ENCODE results near the gene VEPH1. TPM values are rescaled to one million over a fixed set of nuclear protein-coding genes. Genes with fewer than 3 reads are reported as not detected.

VEPH1 gene
- total RNA-seq, 1 experiment from 2014 or later = 7.7 TPM

DNA sequence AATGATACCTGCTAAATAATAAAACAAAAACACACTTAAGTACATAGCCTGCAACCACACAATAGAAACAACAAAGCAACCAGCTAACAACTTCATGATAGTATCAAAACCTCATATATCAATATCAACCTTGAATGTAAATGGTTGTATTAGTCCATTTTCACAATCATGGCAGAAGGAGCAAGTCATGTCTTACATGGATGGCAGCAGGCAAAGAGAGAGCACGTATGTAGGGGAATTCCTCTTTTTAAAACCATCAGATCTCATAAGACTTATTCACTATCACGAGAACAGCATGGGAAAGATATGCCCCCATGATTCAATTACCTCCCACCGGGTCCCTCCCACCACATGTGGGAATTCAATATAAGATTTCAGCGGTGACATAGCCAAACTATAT lies 111.1 kb downstream of the VEPH1 start:
- no peaks in the 10 kb centered on the region for H3K23me2 ChIP-seq (ENCODE audit: insufficient read length, low read depth, low read length, poor library complexity, severe bottlenecking)
- no peak overlapping the region for H4K5ac ChIP-seq (ENCODE audit: insufficient read length, low read depth, low read length)
- H2BK20ac ChIP-seq (ENCODE audit: low read depth, low read length, poor library complexity, severe bottlenecking) = no peak overlapping the region
- H3K79me1 ChIP-seq (ENCODE audit: insufficient read depth, low read depth, low read length, poor library complexity, severe bottlenecking) = no peaks in the 10 kb centered on the region
- no peak overlapping the region for H4K8ac ChIP-seq (replicated peaks; ENCODE audit: insufficient read length, low read depth, low read length)
- no peaks in the 10 kb centered on the region for H4K20me1 ChIP-seq (ENCODE audit: control insufficient read depth, insufficient read depth, insufficient read length)
- H3K56ac ChIP-seq (ENCODE audit: insufficient read length, low read depth, low read length) = no peak overlapping the region
- H3K79me2 ChIP-seq (ENCODE audit: insufficient read depth, low read length) = no peaks in the 10 kb centered on the region
- no peak overlapping the region for H2BK5ac ChIP-seq (ENCODE audit: insufficient read length, low read length)
- no peak overlapping the region for H3K27ac ChIP-seq (ENCODE audit: insufficient read length, low read depth, low read length)
- no peak for DNase-seq
- H3K27ac Mint-ChIP-seq = no peak overlapping the region
- no peak overlapping the region for H3K4me3 Mint-ChIP-seq
- H3K27me3 ChIP-seq (ENCODE audit: insufficient read depth, low read length) = no peaks in the 10 kb centered on the region
- no peak overlapping the region for H2AFZ ChIP-seq (ENCODE audit: low read length)
- H3K18ac ChIP-seq (ENCODE audit: insufficient read length, low read depth, low read length) = no peak overlapping the region
- no peak overlapping the region for H3K14ac ChIP-seq (ENCODE audit: insufficient read depth, low read length)
- no peak overlapping the region for H3T11ph ChIP-seq (ENCODE audit: low read length)
- no peaks in the 10 kb centered on the region; the same call in 1 of the 2 replicates for H3K27me3 Mint-ChIP-seq (ENCODE audit: low read depth)
- no peaks in the 10 kb centered on the region for H3K9me3 ChIP-seq (ENCODE audit: control insufficient read depth, low read depth, low read length)
- H3K9ac ChIP-seq (ENCODE audit: extremely low read depth, insufficient read length, low read length) = no peak overlapping the region
- no peak overlapping the region for H2AK5ac ChIP-seq (ENCODE audit: insufficient read length, low read length)
- TF ChIP-seq, protein P1, sequence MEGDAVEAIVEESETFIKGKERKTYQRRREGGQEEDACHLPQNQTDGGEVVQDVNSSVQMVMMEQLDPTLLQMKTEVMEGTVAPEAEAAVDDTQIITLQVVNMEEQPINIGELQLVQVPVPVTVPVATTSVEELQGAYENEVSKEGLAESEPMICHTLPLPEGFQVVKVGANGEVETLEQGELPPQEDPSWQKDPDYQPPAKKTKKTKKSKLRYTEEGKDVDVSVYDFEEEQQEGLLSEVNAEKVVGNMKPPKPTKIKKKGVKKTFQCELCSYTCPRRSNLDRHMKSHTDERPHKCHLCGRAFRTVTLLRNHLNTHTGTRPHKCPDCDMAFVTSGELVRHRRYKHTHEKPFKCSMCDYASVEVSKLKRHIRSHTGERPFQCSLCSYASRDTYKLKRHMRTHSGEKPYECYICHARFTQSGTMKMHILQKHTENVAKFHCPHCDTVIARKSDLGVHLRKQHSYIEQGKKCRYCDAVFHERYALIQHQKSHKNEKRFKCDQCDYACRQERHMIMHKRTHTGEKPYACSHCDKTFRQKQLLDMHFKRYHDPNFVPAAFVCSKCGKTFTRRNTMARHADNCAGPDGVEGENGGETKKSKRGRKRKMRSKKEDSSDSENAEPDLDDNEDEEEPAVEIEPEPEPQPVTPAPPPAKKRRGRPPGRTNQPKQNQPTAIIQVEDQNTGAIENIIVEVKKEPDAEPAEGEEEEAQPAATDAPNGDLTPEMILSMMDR (conservative IDR thresholded peaks at IDR 0.05) = no peak
- 0 out of 7 replicates have a peak, but pooled peaks cover 0 to 5% (median 2%) of the 10 kb centered on the region in 3 experiments for H3K36me3 Mint-ChIP-seq (ENCODE audit: insufficient read depth in 1 of 3, low read depth in 3 of 3)
- H3K4me2 ChIP-seq (ENCODE audit: insufficient read depth, insufficient read length, low read length) = no peak overlapping the region
- no peak overlapping the region for H3K4ac ChIP-seq (ENCODE audit: low read depth, low read length)
- no CpG with 5 or more reads among the region's 4 CpGs for WGBS (ENCODE audit: extremely low coverage, insufficient read length, low lambda C conversion rate)
- H3K4me1 Mint-ChIP-seq = no peaks in the 10 kb centered on the region
- no peak overlapping the region for H2BK120ac ChIP-seq (ENCODE audit: low read depth, low read length, poor library complexity, severe bottlenecking)
- H2BK15ac ChIP-seq (ENCODE audit: low read depth, low read length) = no peak overlapping the region
- H3K4me1 ChIP-seq (ENCODE audit: insufficient read depth, low read length) = no peaks in the 10 kb centered on the region
- no peak overlapping the region for H4K91ac ChIP-seq (ENCODE audit: insufficient read length, low read depth, low read length)
- H2BK12ac ChIP-seq (ENCODE audit: insufficient read length, low read depth, low read length) = no peak overlapping the region
- peaks cover 0 to 6% of the 10 kb centered on the region in 2 experiments; a peak in 2 of 5 replicates for H3K9me3 Mint-ChIP-seq
- no peak overlapping the region for H3K23ac ChIP-seq (ENCODE audit: insufficient read length, low read depth, low read length)
